Measurements from ENCODE around the gene VAMP8. TPM values are rescaled to one million over a fixed set of nuclear protein-coding genes. Genes with fewer than 3 reads are reported as not detected.

The VAMP8 gene
- total RNA-seq, 1 experiment from 2014 or later = 52.0 TPM

DNA sequence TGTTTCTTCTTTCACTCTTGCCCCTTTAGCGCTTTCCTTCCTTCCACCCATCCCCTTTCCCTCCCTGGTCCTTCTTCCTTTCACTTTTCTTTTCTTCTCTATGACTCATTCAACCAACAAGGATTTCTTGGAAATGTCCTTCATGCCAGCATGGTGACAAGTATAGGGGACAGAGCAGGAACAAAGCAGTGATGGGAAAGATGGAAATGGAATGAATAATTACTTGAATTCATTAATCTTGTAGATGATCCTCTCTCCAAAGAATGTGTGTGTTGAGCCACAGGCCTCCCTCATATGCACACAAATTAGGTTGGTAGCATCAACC lies 8.4 kb downstream of the VAMP8 start:
- H3K36me3 Mint-ChIP-seq = 0 out of 2 replicates have a peak, but pooled peaks cover 3% of the 10 kb centered on the region
- no peak overlapping the region for H3K27ac Mint-ChIP-seq
- H3K4me3 Mint-ChIP-seq = peak overlapping the region; percentile 14; the same call in 1 of the 2 replicates

DNA sequence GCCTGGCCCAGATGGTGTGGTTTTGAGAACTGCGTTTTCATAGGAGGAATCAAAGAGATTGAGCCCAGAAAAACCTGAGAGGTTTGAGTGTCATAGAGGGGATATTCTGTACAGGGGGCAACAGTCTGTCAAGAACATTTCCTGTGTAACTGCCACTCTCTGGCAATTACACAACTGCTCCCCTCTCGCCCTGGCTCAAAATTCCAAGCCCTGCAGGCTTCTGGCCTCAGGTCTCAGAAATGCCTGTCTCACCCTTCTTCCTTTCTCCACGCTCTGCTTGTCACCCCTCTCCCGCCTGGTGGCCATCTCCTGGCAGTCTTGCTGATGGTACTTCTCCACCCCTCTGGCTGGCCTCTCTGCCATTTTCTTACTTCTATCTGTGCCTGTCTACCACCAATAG lies 10.8 kb downstream of the VAMP8 start:
- CTCF ChIA-PET = interaction anchor here (0.7 kb wide), 1 partner anchor 27 kb away, joined by 3 read pairs; the partner anchor contains the start of gene GGCX
- H3K4me1 Mint-ChIP-seq = peaks cover 11% of the 10 kb centered on the region
- POLR2A ChIA-PET = interaction anchor here (0.6 to 1.2 kb wide), 2 partner anchors 16 to 49 kb away, joined by 3 read pairs; partner anchors contain the start of gene MAT2A

More for the DNA sequence above, 8.4 kb downstream of the VAMP8 start:
- ATAC-seq = no peak
- DNase-seq (ENCODE audit: low spot score) = no peak
- ChIA-PET CTCF (interaction anchor here (1.0 kb wide), 1 partner anchor 18 kb away, joined by 6 read pairs; no protein-coding TSS in a partner anchor), POLR2A (interaction anchor here (1.3 kb wide), 1 partner anchor 9 kb away, joined by 5 read pairs; the partner anchor contains the start of gene RNF181)
- Mint-ChIP-seq H3K9me3 (no peaks in the 10 kb centered on the region), H3K27me3 (ENCODE audit: low read depth) (peaks cover 48% of the 10 kb centered on the region), H3K4me1 (peaks cover 11% of the 10 kb centered on the region)
- TF ChIP-seq ELF4 (CRISPR knock-in tag; IDR thresholded peaks at IDR 0.05; ENCODE audit: low read depth) (no peak), ZNF317 (CRISPR knock-in tag; IDR thresholded peaks at IDR 0.05; ENCODE audit: borderline replicate concordance, low read depth) (no peak)

DNA sequence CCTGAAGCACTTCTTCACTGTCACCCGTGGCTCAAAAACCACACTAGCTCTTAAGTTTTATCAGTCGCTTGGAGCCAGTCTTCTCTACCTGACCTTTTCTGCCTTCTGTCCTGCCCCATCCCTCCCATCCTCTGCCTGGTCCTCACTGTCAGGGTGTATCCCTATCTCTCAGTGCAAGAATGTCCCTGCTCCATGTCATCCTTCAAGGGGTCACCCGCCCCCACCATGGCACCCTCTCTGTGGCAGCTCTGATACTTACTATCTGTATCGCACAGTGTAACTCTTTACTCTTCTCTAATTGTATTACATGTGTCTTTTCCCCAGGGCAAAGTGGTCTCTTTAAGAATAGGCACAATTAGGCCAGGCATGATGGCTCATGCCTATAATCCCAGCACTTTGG lies 11.3 kb downstream of the VAMP8 start:
- DNase-seq (ENCODE audit: low spot score) = no peak
- Mint-ChIP-seq H3K4me1 (peaks cover 11% of the 10 kb centered on the region), H3K27ac (no peak overlapping the region), H3K9me3 (no peaks in the 10 kb centered on the region), H3K27me3 (ENCODE audit: low read depth) (peaks cover 38% of the 10 kb centered on the region), H3K36me3 (no peaks in the 10 kb centered on the region), H3K4me3 (no peak overlapping the region)
- ChIA-PET POLR2A (interaction anchor here (0.6 kb wide), 1 partner anchor 17 kb away, joined by 3 read pairs; no protein-coding TSS in a partner anchor), CTCF (no interaction called here)
- ATAC-seq = no peak
- TF ChIP-seq TP53 (CRISPR knock-in tag; IDR thresholded peaks at IDR 0.05) (no peak), ZNF396 (CRISPR knock-in tag; IDR thresholded peaks at IDR 0.05; ENCODE audit: borderline replicate concordance) (no peak), SMAD3 (CRISPR knock-in tag; IDR thresholded peaks at IDR 0.05; ENCODE audit: borderline replicate concordance) (no peak), ZNF219 (CRISPR knock-in tag; IDR thresholded peaks at IDR 0.05; ENCODE audit: borderline replicate concordance) (no peak), PRDM15 (CRISPR knock-in tag; IDR thresholded peaks at IDR 0.05) (no peak), RELA (CRISPR knock-in tag; IDR thresholded peaks at IDR 0.05; ENCODE audit: borderline replicate concordance) (no peak)
- TF ChIP-seq, protein P1, sequence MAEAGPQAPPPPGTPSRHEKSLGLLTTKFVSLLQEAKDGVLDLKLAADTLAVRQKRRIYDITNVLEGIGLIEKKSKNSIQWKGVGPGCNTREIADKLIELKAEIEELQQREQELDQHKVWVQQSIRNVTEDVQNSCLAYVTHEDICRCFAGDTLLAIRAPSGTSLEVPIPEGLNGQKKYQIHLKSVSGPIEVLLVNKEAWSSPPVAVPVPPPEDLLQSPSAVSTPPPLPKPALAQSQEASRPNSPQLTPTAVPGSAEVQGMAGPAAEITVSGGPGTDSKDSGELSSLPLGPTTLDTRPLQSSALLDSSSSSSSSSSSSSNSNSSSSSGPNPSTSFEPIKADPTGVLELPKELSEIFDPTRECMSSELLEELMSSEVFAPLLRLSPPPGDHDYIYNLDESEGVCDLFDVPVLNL (CRISPR knock-in tag; IDR thresholded peaks at IDR 0.05; ENCODE audit: borderline replicate concordance, low read depth) = no peak
- TF ChIP-seq, protein P2, sequence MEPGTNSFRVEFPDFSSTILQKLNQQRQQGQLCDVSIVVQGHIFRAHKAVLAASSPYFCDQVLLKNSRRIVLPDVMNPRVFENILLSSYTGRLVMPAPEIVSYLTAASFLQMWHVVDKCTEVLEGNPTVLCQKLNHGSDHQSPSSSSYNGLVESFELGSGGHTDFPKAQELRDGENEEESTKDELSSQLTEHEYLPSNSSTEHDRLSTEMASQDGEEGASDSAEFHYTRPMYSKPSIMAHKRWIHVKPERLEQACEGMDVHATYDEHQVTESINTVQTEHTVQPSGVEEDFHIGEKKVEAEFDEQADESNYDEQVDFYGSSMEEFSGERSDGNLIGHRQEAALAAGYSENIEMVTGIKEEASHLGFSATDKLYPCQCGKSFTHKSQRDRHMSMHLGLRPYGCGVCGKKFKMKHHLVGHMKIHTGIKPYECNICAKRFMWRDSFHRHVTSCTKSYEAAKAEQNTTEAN (CRISPR knock-in tag; IDR thresholded peaks at IDR 0.05) = no peak

More for the DNA sequence above, 10.8 kb downstream of the VAMP8 start:
- no peak for ATAC-seq
- no peak for TF ChIP-seq ZNF423 (CRISPR knock-in tag; IDR thresholded peaks at IDR 0.05)
- no peak for TF ChIP-seq FOXJ3 (CRISPR knock-in tag; IDR thresholded peaks at IDR 0.05; ENCODE audit: borderline replicate concordance)
- TF ChIP-seq, protein P3, sequence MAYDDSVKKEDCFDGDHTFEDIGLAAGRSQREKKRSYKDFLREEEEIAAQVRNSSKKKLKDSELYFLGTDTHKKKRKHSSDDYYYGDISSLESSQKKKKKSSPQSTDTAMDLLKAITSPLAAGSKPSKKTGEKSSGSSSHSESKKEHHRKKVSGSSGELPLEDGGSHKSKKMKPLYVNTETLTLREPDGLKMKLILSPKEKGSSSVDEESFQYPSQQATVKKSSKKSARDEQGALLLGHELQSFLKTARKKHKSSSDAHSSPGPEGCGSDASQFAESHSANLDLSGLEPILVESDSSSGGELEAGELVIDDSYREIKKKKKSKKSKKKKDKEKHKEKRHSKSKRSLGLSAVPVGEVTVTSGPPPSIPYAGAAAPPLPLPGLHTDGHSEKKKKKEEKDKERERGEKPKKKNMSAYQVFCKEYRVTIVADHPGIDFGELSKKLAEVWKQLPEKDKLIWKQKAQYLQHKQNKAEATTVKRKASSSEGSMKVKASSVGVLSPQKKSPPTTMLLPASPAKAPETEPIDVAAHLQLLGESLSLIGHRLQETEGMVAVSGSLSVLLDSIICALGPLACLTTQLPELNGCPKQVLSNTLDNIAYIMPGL (CRISPR knock-in tag; IDR thresholded peaks at IDR 0.05) = no peak
- TF ChIP-seq SMAD4 (CRISPR knock-in tag; IDR thresholded peaks at IDR 0.05) = no peak
- TF ChIP-seq TEAD1 (CRISPR knock-in tag; IDR thresholded peaks at IDR 0.05) = no peak
- TF ChIP-seq, protein P4, sequence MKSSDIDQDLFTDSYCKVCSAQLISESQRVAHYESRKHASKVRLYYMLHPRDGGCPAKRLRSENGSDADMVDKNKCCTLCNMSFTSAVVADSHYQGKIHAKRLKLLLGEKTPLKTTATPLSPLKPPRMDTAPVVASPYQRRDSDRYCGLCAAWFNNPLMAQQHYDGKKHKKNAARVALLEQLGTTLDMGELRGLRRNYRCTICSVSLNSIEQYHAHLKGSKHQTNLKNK (CRISPR knock-in tag; IDR thresholded peaks at IDR 0.05) = no peak
- no peak for TF ChIP-seq JUN (CRISPR knock-in tag; IDR thresholded peaks at IDR 0.05)
- TF ChIP-seq, protein P5, sequence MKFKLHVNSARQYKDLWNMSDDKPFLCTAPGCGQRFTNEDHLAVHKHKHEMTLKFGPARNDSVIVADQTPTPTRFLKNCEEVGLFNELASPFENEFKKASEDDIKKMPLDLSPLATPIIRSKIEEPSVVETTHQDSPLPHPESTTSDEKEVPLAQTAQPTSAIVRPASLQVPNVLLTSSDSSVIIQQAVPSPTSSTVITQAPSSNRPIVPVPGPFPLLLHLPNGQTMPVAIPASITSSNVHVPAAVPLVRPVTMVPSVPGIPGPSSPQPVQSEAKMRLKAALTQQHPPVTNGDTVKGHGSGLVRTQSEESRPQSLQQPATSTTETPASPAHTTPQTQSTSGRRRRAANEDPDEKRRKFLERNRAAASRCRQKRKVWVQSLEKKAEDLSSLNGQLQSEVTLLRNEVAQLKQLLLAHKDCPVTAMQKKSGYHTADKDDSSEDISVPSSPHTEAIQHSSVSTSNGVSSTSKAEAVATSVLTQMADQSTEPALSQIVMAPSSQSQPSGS (CRISPR knock-in tag; IDR thresholded peaks at IDR 0.05; ENCODE audit: borderline replicate concordance, low read depth) = no peak
- no peak for TF ChIP-seq SOX15 (CRISPR knock-in tag; IDR thresholded peaks at IDR 0.05)
- no peak for TF ChIP-seq ZNF263 (CRISPR knock-in tag; IDR thresholded peaks at IDR 0.05; ENCODE audit: low read depth)
- Mint-ChIP-seq H3K27ac (no peak overlapping the region), H3K36me3 (no peaks in the 10 kb centered on the region), H3K4me3 (no peak overlapping the region), H3K9me3 (no peaks in the 10 kb centered on the region), H3K27me3 (ENCODE audit: low read depth) (peaks cover 42% of the 10 kb centered on the region)
- no peak for DNase-seq (ENCODE audit: low spot score)
